T-helper 1 cell treated with Interleukin-12 subunit alpha and Interleukin-12 subunit beta and Interleukin-4 antibody, amounts not matched to agents 30 ng/mL and 1 ng/mL, for 36 hours (primary cell): Measurements from ENCODE around the gene SHROOM3. TPM values are rescaled to one million over a fixed set of nuclear protein-coding genes. Genes with fewer than 3 reads are reported as not detected.

ENCODE experiments used
- intact Hi-C: fragments of 100-400 bp; cut with micrococcal nuclease; formaldehyde crosslinking; loops from one replicate; pipeline ENCODE4 v1.15.1; 2024
- total RNA-seq: library from RNA; stranded (reverse); gene quantifications from 2 replicates; pipeline ENCODE4 v1.2.3, GENCODE V29; 2022

Gene SHROOM3
- total RNA-seq, 1 donor from 2014 or later, result 0.02 TPM

DNA sequence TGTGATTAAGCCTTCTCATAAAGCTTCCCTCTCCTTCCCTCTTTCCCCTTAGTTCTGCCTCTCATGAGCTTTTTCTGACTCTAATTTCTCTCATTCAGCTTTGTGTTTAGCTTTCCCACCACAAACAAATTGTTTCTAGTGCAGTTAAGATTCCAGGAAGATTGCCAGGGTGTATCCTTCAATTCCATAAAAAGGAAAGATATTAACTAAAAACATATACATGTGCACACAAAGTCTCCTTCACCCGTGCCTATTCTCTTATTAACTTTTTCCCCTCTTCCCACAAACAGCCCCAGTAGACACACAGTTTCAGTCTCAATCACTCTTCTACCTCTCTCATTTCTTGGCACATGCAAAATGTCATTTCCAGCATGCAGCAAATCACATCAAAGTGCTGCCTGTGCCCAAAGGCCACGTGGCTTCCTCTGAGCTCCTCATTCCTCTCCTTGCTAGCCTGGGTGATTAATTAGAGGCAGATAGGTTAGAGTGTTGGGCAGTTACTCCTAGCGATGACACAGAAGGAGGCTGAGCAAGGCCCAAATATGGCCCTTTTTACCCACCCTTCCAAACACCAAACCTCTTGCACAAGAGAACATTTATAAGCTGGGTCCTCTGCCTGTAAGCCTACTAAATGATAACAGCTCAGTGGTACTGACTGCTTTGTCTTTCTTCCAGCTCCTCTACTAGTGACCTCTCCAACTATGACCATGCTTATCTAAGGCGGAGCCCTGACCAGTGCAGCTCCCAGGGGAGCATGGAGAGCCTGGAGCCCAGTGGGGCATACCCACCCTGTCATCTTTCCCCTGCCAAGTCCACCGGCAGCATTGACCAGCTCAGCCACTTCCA is 303.3 kb downstream of the SHROOM3 start:
- intact Hi-C loops, result no loop called here

DNA sequence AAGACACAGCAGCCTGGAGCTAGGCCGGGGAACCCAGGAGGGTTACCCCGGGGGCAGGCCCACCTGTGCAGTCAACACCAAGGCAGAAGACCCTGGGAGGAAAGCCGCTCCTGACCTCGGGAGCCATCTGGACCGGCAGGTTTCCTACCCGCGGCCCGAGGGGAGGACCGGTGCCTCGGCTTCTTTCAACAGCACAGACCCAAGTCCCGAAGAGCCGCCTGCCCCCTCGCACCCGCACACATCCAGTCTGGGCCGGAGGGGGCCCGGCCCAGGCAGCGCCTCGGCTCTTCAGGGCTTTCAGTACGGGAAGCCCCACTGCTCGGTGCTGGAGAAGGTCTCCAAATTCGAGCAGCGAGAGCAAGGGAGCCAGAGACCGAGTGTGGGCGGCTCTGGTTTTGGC is 305.2 kb downstream of the SHROOM3 start:
- intact Hi-C loops, result no loop called here

DNA sequence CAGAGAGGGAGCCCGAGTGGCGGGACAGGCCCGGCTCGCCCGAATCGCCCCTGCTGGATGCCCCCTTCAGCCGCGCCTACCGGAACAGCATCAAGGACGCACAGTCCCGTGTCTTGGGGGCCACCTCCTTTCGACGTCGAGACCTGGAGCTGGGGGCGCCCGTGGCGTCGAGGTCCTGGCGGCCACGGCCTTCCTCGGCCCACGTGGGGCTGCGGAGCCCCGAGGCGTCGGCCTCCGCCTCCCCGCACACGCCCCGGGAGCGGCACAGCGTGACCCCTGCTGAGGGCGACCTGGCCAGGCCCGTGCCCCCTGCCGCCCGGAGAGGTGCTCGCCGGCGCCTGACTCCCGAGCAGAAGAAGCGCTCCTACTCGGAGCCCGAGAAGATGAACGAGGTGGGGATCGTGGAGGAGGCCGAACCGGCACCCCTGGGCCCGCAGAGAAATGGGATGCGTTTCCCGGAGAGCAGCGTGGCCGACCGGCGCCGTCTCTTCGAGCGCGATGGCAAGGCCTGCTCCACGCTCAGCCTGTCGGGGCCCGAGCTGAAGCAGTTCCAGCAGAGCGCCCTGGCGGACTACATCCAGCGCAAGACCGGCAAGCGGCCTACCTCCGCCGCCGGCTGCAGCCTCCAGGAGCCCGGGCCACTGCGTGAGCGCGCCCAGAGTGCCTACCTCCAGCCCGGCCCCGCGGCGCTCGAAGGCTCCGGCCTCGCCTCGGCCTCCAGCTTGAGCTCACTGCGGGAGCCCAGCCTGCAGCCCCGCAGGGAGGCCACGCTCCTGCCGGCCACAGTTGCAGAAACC is 306.0 kb downstream of the SHROOM3 start:
- intact Hi-C loops, result no loop called here

DNA sequence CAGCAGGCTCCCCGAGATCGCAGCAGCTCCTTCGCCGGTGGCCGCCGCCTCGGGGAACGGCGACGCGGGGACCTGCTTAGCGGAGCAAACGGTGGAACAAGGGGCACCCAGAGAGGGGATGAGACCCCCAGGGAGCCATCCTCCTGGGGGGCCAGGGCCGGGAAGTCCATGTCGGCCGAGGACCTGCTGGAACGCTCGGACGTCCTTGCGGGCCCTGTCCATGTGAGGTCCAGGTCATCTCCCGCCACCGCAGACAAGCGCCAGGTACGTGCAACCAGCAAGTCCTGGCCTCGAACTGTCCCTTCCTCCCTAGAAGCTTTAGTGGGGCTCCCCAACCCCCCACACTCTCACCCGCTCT is 306.6 kb downstream of the SHROOM3 start:
- intact Hi-C loops, result no loop called here

DNA sequence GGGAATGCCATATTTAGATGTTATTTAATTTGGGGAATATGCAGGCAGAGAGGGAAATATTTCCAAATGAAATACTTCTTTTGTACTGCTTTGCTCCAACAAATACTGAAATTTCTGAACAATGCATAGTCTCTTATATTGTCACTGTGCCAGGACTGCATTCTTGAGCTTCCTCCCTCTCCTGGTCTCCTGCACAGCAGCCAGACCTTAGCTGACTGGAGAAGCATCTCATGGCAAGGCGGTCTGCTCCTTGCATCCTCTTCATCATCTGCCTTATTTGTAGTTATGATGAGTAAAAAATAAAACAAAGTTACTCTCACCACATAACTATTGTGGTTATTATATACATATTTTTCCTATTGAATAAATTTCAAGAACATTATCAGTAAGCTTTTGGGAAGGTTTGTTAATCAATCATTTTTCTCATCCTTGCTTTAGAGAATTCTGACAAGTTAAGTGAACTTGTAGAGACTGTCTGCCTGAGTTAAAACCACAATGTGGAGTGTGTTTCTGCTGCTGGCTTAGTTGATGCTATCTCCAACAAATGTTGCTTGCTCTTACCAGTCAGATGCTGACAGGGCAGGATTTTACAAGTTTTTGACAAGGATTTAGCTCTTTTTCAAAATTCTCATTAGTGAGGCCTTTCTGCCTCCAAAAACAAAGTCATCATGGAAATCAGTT is 309.4 kb downstream of the SHROOM3 start:
- intact Hi-C loops, result no loop called here

DNA sequence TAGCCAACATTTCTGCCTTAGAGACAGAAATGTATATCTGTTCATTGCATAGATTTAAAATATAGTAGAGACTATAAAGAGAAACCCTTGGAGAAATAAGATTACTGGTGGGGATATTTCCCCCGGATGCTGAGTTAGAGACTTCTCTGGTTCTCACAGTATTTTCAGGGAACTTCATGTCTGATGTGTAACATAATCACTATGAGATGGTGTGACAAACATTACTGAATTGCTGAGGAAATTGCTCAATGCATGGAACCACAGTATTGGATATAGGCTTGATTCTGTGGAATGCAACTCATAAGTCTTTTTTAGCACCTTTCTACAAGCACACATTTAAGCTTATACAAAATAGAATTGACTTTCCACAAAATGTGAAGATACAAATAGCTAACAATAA is 310.2 kb downstream of the SHROOM3 start:
- intact Hi-C loops, result no loop called here

DNA sequence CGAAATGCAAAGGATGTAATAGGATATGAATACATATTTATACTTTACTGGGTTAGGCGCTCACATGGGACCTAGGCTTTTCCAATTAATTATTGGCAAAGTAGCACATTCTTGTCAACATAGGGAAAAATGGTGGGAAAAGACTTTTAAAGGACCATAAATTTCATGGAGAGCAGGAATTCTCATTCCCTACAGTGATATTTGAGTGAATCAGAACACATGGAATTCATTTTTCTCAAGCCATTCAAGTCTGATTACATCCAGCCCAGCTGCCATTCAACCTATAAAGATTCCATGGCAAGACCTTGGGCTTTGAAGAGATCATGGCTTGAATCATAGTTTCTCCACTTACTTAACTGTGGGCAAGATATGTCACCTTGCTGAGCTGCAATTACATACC is 312.5 kb downstream of the SHROOM3 start:
- intact Hi-C loops, result no loop called here

DNA sequence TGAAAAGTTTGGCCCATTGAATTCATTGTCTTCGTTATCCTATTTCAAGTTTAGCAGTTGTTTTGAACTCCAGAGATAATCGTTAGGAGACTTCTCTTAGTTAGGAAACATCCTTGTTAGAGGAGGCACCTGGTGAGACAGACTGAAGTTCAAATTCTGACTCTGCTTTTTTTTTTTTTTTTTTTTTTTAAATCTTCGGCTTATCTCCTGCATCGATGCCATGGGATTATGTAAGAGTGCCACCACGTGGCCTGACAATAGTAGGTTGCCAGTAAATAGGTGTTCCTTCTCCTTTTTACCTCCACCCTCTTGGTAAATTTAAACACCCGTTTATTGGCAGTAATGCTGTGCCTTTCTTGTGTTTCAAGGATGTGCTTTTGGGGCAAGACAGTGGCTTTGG is 313.6 kb downstream of the SHROOM3 start:
- intact Hi-C loops, result loop anchor here (1.0 to 2.0 kb wide), 2 partner anchors 237 to 318 kb away; no protein-coding TSS in a partner anchor

DNA sequence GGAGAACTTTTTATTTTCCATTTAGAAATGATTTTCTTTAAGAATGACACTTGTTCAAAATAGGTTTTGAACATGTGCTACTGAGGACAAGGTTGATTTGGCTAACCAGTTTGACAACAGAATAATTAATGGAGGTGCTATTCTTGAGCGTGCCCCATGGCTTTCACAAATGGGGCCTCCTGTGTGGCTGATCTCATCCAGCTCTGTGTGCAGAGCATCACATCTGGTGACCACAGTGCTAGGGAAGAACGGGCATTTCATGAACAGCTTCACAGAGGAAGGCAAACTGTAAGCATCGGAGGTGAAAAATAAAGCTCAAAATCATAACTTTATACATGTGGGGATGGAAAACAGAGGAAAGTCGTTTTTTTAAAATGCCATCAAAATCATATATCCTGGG is 314.3 kb downstream of the SHROOM3 start:
- intact Hi-C loops, result loop anchor here (2.0 kb wide), 1 partner anchor 319 kb away; no protein-coding TSS in a partner anchor

DNA sequence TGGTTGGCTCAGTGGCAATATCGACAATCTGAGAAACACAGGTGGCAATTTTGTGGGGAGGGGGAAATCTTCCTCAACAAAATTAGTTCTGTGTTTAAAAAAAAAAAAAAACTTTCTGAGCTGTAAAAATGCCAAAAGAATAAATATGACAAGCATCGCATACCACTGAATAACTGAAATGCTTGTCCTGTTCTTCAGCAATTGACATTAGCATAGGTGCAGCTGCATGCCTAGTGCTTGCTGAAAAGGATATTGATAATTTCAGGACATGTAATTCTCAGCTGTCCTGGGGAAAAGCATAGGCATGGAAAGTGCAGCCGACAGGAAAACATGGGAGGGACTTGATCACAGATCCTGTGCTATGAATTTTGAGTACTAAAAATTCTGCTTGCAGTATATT is 315.7 kb downstream of the SHROOM3 start:
- intact Hi-C loops, result loop anchor here (10.0 kb wide), 1 partner anchor 294 kb away; no protein-coding TSS in a partner anchor

DNA sequence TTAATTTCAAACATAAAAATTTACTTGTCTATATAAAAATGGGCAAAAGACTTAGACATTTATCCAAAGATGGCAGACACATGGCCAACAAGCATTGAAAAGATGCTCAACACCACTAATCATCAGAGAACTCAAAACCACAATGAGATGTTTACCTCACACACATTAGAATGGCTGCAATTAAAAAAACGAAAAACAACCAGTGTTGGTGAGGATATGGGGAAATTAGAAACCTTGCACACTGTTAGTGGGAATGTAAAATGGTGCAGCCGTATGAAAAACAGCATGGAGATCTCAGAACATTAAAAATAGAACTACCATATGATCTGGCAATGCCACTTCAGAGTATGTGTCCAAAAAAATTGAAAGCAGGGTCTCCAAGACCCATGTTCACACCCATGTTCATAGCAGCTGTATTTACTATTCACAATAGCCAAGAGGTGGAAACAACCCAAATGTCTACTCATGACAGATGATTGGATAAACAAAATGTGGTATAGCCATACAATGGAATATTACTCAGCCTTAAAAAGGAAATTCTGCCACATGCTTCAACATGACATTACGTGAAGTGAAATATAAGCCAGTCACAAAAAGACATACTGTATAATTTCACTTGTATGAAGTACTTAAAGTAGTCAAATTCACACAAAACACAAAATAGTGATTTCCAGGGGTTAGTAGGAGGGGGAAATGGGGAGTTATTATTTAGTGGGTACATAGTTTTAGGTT is 316.7 kb downstream of the SHROOM3 start:
- intact Hi-C loops, result loop anchor here (10.0 kb wide), 1 partner anchor 293 kb away; no protein-coding TSS in a partner anchor

DNA sequence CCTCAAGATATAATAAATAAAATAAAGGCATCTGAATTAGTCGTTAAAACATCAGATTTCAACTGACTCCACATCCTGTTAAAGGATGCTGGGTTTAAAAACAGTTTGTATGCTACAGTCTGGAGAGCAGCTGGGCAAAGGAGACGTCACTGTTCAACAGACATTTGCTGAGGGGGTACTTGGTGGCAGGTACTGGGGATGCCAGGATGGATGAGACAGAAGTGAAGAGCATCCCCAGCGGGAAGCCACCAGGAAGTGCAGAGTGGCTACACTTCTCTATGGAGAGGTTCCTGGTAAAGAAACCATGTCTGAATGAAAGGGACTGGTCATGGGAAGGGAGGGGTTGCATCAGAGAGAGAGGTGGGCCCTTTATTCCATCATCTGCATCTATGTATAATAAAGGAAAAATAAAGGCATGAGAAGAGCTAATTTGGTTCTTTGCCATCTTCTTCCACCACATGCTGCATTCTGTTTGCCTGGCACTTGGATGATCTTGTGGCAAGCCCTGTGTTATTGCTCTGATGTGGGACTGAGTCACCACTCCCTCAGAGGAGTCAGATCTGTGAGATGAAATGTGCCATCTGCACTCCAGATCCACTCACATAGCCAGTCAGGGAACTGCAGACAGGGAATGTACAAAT is 318.0 kb downstream of the SHROOM3 start:
- intact Hi-C loops, result loop anchor here (10.0 kb wide), 1 partner anchor 292 kb away; no protein-coding TSS in a partner anchor

DNA sequence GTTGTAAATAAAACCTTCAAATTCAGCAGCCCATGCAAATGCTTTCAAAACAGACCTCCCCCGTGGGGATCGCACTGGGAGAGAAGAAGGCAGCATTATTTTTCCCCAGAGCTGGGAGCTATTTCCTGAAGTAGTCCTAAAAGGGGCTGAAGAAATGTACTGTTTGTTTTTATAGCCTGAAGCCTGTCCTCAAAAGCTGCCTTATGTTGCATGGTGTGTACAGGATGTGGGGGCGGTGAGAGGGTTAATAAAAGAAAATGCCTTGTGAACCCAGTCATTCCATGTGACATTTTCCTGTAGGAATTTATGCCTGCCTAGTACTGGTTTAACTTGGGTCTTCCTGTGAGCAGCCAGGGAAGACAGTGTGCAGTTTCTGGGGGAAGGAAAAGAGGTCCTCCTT is 318.8 kb downstream of the SHROOM3 start:
- intact Hi-C loops, result loop anchor here (10.0 kb wide), 1 partner anchor 291 kb away; no protein-coding TSS in a partner anchor

DNA sequence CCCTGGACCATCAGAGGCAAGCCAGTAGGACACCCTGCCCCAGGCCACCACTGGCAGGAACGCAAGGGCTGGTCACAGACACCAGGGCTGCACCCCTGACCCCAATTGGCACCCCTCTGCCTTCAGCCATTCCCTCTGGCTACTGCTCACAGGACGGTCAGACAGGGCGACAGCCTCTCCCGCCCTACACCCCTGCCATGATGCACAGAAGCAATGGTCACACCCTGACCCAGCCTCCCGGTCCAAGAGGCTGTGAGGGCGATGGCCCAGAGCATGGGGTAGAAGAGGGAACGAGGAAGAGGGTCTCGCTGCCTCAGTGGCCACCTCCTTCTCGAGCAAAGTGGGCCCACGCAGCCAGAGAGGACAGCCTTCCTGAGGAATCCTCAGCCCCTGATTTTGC is 319.4 kb downstream of the SHROOM3 start:
- intact Hi-C loops, result loop anchor here (10.0 kb wide), 1 partner anchor 290 kb away; no protein-coding TSS in a partner anchor

DNA sequence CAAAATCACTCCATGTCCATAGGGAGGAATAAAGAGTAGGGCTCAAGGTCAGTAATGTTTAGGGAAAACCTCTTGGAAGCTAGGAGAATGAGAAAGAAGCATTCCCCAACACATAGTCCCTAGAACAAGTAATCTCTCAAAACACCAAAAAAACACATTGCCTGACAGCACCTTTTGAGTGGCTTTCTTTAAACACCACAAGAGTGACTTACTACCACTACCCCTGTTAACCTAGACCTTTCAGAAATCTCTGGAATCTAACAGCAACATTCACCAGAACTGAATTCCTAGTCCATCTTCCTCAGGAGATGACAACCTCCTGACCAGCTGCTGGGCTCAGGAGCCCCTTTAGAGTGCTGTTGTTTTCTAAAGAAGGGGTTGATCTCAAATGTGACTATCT is 320.7 kb downstream of the SHROOM3 start:
- intact Hi-C loops, result loop anchor here (10.0 kb wide), 1 partner anchor 289 kb away; no protein-coding TSS in a partner anchor

DNA sequence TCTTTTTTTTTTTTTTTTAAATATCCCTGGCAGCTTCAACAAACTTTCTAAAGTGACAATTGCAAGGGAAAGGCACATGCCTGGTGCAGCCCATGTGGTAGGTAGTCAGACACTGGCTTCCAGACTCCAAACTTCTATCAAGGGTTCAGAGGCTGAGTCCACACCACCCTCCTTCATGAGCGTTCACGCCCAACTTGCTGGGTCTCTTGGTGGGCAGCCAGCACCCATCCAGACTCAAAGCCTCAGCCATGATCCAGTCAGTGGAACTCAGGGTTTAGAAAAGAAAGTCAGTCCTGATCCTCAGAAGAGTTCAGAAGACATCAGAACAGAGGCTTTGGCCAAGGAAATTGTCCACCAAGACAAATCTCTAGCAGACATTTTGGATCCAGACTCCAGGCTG is 321.4 kb downstream of the SHROOM3 start:
- intact Hi-C loops, result loop anchor here (10.0 kb wide), 1 partner anchor 288 kb away; no protein-coding TSS in a partner anchor

DNA sequence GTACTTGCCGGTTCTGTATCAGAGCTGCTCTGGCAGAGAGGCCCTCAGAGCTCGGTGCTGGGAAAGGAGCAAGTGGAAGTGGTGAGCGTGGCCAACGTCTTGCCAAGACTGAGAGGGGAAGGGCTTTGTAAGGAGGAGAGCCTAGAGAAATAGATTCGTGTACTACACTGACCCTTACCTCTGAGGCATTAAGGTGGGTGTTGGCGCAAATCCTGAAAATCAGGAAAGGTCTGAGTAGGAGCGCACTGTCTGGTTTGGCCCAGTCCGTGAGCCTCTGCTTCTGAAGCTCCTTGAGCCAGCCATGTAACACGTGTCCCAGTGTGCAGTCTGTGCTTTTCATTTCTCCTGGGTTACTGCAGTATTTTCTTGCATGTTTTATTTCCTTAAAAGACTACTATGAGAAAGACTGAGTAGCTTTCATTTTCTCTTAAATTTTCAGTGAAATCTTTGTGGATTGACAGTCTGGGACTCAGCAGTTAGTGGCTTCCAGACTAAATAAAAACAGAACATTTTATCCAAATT is 322.4 kb downstream of the SHROOM3 start:
- intact Hi-C loops, result loop anchor here (10.0 kb wide), 1 partner anchor 287 kb away; no protein-coding TSS in a partner anchor

DNA sequence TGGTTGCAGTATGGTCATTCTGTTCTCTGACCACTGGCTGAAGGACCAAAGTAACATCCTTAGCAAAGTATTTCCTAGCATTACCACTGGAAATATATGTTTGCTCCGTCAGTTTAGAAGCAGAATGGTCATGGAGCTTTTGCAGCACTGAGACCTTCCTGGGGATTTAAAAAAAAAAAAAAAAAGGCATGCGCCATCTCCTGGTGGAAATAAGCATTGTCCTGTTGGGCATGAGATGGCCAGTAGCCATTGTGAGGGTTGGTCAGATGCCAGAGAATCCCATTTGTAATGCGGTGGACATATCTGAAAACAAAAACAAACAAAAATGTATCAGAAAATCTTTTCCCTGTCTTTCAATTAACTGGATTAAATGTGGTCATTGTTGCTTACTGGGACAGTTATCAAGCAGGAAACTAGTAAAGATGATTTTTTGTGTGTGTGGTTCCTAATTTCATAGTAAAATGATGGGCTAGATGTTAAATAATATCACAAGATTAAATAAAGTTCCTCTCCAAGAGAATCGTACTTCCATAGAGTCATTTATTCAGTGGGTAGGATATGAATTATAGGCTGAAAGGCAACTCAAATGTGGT is 323.4 kb downstream of the SHROOM3 start:
- intact Hi-C loops, result loop anchor here (1.0 to 10.0 kb wide), 3 partner anchors 247 to 327 kb away; no protein-coding TSS in a partner anchor

DNA sequence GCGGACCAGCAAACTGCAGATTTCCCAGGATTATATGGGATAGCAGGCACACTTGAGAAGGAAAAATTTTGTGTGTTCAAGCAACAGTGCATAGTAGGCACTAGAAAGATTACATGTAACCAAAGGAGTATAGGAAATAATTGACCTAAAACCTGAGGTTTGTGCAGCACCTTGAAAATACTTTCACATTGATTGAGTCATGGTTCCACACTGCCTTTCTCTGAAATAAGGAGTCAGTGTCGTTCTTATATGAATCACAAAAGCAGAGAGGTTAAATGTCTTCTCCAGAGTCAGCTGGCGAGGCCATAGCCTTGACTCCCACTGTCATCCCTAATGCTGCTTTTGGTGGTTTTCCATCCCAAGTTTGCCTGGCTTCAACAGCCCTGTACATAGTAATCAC is 324.0 kb downstream of the SHROOM3 start:
- intact Hi-C loops, result loop anchor here (1.0 to 10.0 kb wide), 3 partner anchors 248 to 328 kb away; no protein-coding TSS in a partner anchor
